Muscle of leg (tissue), 11 donors: ENCODE measurements around the gene CCDC12. TPM values are rescaled to one million over a fixed set of nuclear protein-coding genes. Genes with fewer than 3 reads are reported as not detected.

Source experiments
- DNase-seq: peaks from one replicate; pipeline ENCODE4 v3.0.0; 2013
- H3K27ac ChIP-seq: one replicate; pipeline ENCODE4 v1.5.1; 2013; ENCODE audit warnings: mild to moderate bottlenecking, low read length, control low read depth
- H3K27me3 ChIP-seq: one replicate; pipeline ENCODE4 v1.6.1; 2013; ENCODE audit warnings: low read length; ENCODE audit not compliant: control insufficient read depth, insufficient read depth
- H3K36me3 ChIP-seq: one replicate; pipeline ENCODE4 v1.6.1; 2013; ENCODE audit warnings: low read length; ENCODE audit not compliant: control insufficient read depth, insufficient read depth
- H3K4me1 ChIP-seq: one replicate; pipeline ENCODE4 v1.6.1; 2013; ENCODE audit warnings: low read length; ENCODE audit not compliant: control insufficient read depth, insufficient read depth
- H3K4me3 ChIP-seq: one replicate; pipeline ENCODE4 v1.5.1; 2013; ENCODE audit warnings: low read length, control low read depth
- H3K9me3 ChIP-seq: replicated peaks from 2 replicates; pipeline ENCODE4 v1.6.1; 2013; ENCODE audit warnings: low read depth, low read length; ENCODE audit not compliant: control insufficient read depth
- WGBS: methylation state at CpG from one replicate; pipeline ENCODE4 v1.1.5; 2013; ENCODE audit warnings: missing lambda C conversion rate; ENCODE audit not compliant: insufficient coverage; 5-methylcytosine and 5-hydroxymethylcytosine counted together
- polyA plus RNA-seq, 8 donors: library from polyadenylated mRNA; unstranded; fragments of 120-200 nt; gene quantifications; one replicate each; pipeline versions ENCODE4 v1.2.1 to v1.2.3, GENCODE V29; 2013; ENCODE audit warnings: inconsistent platforms in 1 of 8, low replicate concordance in 1 of 8; ENCODE audit not compliant: insufficient read length in 8 of 8, insufficient read depth in 1 of 8
- total RNA-seq: library from RNA; stranded (reverse); fragments of 120-200 nt; gene quantifications from one replicate; pipeline ENCODE4 v1.2.4, GENCODE V29; 2013

The CCDC12 gene
- total and polyA plus RNA-seq, 9 donors: 37.7 to 56.4 (median 46.9) TPM

DNA sequence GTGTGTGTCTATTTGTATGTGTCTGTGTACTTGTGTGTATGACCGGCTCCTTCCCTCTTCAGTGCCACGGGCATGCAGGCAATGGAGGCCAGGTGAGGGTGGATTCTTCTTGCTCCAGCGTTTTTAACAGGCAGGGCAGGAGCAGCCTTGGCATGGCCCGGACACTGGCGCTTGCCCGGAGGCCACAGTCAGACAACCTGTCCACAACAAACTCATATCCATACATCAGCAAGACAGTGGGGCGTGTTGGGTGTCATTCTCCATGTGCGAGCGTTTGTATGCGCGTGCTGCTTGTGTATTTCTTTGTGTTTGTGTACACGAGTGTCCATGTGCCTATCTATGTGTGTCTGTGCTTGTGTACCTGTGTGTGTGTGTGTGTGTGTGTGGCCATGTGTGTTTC, 69.3 kb downstream of the CCDC12 start:
- Histone ChIP-seq H3K9me3 (no peaks in the 10 kb centered on the region), H3K27ac (no peak overlapping the region), H3K27me3 (peaks cover 15% of the 10 kb centered on the region), H3K4me3 (no peak overlapping the region), H3K36me3 (no peaks in the 10 kb centered on the region), H3K4me1 (peaks cover 18% of the 10 kb centered on the region)
- 90% methylated on average over 6 of the region's 12 CpGs for WGBS
- DNase-seq: no peak

DNA sequence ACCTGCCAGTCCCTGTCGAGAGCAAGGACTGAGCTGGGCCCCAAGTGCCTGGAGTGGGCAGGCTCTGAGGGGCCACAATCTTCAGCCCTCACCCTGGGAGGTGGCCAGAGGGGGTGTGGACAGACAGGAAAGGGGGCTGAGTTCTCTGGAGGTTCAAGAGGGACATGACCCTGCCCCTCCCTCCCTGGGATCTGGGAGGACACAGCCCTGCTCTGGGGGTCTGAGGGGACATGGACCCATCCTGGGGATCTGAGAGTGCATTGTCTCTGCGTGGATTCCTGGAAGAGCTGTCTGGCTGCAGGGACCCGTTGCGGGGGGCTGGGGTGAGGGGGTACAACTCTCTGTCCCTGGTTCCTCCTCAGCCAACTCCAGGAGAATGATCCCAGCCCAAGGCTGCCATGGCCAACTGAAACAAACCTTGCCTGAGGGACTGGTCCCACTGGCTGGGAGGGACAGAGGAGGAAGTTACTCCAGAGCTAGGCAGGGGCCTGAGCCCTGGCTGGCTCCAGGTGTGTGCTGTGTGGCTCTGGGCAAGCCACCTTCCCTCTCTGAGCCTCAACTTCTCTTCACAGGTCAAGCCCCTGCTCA, 70.0 kb downstream of the CCDC12 start:
- peaks cover 4% of the 10 kb centered on the region for H3K36me3 ChIP-seq
- peaks cover 18% of the 10 kb centered on the region for H3K27me3 ChIP-seq
- H3K9me3 ChIP-seq: no peaks in the 10 kb centered on the region
- peaks cover 18% of the 10 kb centered on the region for H3K4me1 ChIP-seq
- H3K27ac ChIP-seq: no peak overlapping the region
- whole genome bisulfite sequencing: 40% methylated on average over 1 of the region's 4 CpGs
- DNase-seq: no peak
- no peak overlapping the region for H3K4me3 ChIP-seq

DNA sequence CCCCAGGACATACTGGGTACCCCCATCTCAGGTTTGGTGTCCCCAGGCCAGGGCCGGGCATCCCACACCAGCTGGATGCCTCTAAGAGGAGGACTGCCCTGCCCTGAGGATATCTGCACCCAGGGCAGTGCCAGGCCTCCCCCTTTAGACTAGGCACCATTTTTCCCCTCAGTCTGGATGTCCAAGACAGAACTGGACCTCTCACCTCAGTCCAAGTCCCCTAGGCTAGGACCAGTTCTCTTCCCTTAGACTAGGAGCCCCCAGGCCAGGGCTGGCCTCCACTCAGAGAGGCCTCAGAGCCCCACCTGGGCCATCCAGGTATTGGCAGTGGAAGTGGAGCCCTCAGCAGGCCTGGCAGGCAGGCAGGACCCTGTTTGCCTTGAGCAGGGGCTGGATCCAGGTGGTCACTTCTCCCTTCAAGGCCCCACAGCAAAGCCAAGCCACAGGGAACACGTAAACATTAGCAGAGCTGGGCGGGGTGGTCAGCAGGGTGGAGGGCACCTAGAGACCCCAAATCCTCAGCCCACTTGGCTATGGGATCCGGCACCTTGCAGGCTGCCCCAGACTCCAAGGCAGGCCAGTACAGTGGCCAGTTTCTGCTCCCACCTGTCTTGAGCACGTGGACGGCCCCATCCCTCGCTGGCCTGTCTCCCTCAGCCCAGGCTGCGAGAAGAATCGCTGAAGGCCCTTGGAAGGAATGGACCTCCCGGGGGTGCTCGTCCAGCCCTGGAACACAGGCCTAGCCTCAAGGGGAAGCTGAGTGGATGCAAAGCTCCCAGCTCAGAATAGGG, 70.7 kb downstream of the CCDC12 start:
- DNase-seq: no peak
- Histone ChIP-seq H3K36me3 (peaks cover 4% of the 10 kb centered on the region), H3K27ac (no peak overlapping the region), H3K27me3 (peaks cover 19% of the 10 kb centered on the region), H3K4me3 (no peak overlapping the region), H3K4me1 (peaks cover 18% of the 10 kb centered on the region), H3K9me3 (no peaks in the 10 kb centered on the region)
- WGBS: 60% methylated on average over 11 of the region's 11 CpGs

DNA sequence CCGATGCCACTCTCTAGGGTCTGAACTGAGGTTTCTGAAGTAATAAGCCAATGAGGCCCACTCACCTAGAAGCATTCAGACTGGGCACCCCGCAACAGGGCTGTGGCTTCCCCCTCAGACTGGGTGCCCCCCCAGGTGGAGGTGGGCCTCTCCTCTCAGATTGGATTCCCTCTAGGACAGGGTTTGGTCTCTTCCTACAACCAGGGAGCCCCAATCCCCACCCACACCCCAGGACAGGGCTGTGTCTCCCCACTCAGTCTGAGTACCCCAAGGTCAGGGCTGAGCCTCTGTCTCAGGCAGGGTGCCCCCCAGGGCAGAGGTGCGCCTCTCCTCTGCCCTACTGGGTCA, 71.4 kb downstream of the CCDC12 start:
- Histone ChIP-seq H3K9me3 (no peaks in the 10 kb centered on the region), H3K4me3 (no peak overlapping the region), H3K27ac (no peak overlapping the region), H3K27me3 (peaks cover 22% of the 10 kb centered on the region), H3K36me3 (peaks cover 4% of the 10 kb centered on the region), H3K4me1 (peaks cover 23% of the 10 kb centered on the region)
- no peak for DNase-seq
- 100% methylated on average over 1 of the region's 3 CpGs for WGBS

DNA sequence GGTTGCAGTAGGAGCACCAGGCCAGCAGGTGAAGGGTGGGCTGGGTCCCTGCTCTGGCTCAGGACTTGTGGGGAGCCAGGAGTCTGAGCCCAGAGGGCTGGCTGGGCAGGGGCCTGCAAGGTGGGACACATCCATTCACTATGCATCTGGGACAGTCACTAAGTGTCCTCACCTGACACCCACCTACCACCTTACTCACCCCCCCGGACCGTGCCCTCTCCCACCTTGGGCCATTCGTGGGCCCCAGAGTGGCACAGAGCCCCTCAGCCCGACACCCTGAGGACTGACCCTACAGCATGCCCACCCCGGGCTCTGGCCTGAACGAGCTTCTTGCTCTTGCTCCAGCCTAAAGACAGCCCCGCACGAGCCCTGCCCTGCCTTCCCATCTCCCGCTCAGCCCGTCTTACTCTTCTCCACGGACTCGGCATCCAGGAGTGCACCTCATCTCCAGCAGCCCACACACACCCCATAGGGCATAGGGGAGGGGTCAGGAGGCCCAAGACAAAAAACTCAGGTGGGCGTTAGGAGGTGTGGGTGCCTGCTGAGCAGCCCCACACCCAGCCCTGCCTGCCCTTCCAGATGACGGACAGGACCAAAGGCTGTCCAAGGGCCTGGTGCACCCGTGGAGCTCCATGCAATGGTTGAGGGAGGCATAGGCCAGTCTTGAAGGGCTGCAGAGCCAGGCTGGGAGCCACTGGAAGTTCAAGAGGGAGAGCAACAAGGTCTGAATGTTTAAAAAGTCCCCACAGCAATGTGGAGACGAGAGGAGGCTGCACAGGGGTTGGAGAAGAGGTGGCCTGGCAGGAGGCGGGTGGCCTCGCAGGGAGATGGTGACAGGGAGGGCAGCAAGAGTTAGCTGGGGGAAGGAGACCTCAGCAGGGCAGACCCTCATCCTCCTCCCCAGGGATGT, 72.0 kb downstream of the CCDC12 start:
- H3K4me1 ChIP-seq: peaks cover 25% of the 10 kb centered on the region
- no peak for DNase-seq
- no peak overlapping the region for H3K4me3 ChIP-seq
- H3K27ac ChIP-seq: no peak overlapping the region
- H3K36me3 ChIP-seq: peaks cover 4% of the 10 kb centered on the region
- WGBS: 83% methylated on average over 11 of the region's 18 CpGs
- H3K27me3 ChIP-seq: peaks cover 22% of the 10 kb centered on the region
- H3K9me3 ChIP-seq: no peaks in the 10 kb centered on the region

DNA sequence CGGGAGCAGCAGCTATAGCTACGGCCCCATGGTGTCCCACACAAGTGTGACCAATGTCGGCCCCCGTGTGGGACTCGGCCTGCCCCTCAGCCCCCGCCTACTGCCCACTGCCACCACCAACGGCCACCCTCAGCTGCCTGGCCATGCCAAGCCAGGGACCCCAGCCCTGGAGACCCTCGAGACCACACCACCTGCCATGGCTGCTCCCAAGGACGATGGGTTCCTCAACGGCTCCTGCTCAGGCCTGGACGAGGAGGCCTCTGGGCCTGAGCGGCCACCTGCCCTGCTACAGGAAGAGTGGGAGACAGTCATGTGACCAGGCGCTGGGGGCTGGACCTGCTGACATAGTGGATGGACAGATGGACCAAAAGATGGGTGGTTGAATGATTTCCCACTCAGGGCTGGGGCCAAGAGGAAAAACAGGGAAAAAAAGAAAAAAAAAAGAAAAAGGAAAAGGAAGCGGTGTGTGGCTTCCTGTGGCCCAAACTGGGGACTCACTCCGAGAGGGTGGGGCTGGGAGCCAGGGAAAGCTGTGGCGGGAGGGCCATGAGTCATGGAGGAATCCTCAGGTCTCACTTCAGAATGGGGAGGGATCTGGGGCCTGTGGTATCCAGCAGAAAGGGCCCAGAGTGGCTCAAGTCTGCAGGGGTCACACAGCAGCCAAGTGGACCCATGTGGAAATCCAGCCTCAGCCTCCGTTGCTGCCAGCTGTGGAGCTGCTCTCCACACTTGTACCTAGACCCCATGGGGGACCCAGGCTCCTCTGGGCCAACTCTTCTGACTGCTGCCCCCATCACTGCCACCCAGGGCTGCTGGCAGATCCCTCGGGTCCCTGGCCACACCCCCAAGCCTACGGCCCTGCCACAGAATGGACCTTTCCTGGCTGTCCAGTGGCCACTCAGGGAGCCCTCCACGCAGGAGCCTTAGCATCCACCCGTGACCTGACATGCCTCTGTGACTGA, 72.9 kb downstream of the CCDC12 start:
- 71% methylated on average over 21 of the region's 21 CpGs for WGBS
- Histone ChIP-seq H3K36me3 (peaks cover 4% of the 10 kb centered on the region), H3K4me3 (no peak overlapping the region), H3K4me1 (peaks cover 23% of the 10 kb centered on the region), H3K27me3 (peaks cover 18% of the 10 kb centered on the region), H3K9me3 (no peaks in the 10 kb centered on the region), H3K27ac (no peak overlapping the region)
- no peak for DNase-seq

DNA sequence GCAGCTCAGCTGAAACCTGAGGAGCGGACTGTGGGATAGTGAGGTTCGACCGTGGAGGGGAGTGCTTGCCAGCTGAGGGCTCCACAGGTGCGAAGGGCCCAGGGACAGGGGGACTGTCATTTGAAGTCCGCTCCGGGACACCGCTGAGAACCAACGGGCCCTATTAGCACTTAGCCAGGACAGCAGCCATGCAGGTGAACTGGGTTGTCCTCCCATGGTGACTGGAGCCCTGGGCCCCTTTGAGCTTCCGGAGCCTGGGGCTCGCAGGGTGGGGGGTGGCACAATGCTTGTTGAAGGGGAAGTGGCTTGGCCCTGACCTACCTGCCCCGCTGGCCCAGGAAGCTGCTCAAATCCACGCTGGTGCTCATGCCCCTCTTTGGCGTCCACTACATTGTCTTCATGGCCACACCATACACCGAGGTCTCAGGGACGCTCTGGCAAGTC, 74.3 kb downstream of the CCDC12 start:
- no peak for DNase-seq

DNA sequence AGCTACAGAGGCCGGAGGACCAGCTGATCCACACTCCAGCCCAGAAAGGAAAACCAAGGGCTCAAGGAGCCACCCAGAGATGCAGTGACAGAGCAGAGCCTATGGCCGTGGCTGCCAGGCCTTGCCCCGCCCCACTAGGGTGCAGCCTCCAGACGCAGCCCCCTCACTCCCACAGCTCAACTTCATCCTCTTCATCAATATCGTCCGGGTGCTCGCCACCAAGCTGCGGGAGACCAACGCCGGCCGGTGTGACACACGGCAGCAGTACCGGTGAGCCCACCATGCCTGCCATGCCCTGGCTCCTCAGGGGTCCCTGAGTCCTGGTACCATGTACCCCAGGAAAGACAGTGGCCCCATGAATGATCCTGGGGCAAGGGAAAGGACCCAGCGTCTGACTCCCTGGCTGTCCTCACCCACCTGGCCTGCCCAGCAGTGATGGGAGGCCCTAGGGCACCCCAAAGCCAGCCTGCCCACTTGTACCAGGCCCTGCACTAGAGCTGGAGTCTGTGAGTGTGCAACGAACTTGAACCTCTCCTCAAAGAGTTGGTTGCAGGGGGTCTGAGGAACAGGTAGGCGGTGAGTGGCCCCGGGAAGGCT, 74.9 kb downstream of the CCDC12 start:
- Histone ChIP-seq H3K9me3 (no peaks in the 10 kb centered on the region), H3K27ac (no peak overlapping the region), H3K27me3 (peaks cover 28% of the 10 kb centered on the region), H3K4me1 (peaks cover 28% of the 10 kb centered on the region), H3K36me3 (peaks cover 4% of the 10 kb centered on the region), H3K4me3 (no peak overlapping the region)
- DNase-seq: no peak
- WGBS: 86% methylated on average over 16 of the region's 17 CpGs

More for the DNA sequence above, 74.3 kb downstream of the CCDC12 start:
- Histone ChIP-seq H3K36me3 (peaks cover 4% of the 10 kb centered on the region), H3K27me3 (peaks cover 24% of the 10 kb centered on the region), H3K4me3 (no peak overlapping the region), H3K4me1 (peaks cover 28% of the 10 kb centered on the region), H3K27ac (no peak overlapping the region), H3K9me3 (no peaks in the 10 kb centered on the region)
- WGBS: 86% methylated on average over 14 of the region's 15 CpGs

DNA sequence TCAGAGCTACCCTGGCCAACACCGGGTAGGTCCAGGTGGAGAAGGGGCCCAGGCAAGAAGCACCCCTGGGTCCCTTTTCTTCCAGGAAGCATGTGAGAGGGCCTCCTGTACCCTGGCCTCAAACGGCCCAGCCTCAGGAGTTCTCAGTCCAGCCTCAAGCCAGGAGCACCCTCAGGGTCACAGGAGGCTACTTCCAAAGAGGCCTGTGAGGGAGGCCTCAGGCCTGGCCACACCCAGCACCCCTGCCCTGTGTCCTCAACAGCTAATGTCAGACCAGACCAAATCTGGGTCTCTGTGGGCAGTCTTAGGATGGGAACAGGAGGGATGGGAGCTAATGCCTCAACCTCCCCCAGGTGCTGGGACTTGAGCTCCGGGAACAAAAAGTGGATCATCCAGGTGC, 75.5 kb downstream of the CCDC12 start:
- DNase-seq: no peak
- Histone ChIP-seq H3K9me3 (no peaks in the 10 kb centered on the region), H3K4me1 (peaks cover 28% of the 10 kb centered on the region), H3K4me3 (no peak overlapping the region), H3K27ac (no peak overlapping the region), H3K27me3 (peaks cover 24% of the 10 kb centered on the region), H3K36me3 (peaks cover 4% of the 10 kb centered on the region)
- 96% methylated on average over 2 of the region's 3 CpGs for WGBS
